ENCODE measurements around the gene SOS1. TPM values are rescaled to one million over a fixed set of nuclear protein-coding genes. Genes with fewer than 3 reads are reported as not detected.

Gene SOS1
- total RNA-seq, 2 donors from 2014 or later = 15.3 to 21.3 TPM

DNA sequence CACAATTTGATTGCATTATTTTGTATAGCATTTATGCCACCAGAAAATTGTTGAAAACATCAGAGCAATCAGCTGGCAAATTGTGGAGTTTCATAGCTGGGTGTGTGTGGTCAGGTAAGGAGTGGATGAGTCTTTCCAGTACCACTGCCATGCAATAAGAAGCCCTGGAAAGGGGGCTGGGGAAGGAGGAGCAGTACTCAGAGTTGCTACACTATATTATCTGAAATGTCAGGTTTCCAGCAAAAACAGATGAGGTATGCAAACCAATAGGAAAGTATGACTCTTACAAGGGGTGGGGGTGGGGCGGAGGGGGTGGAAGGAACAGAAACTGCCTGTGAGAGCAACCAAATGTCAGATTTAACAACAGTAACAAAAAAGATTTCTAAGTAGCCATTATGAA is 112.2 kb downstream of the SOS1 start:
- DNase-seq (ENCODE audit: low spot score) = no peak
- Histone ChIP-seq H3K4me3 (no peak overlapping the region), H3K4me1 (no peaks in the 10 kb centered on the region), H3K36me3 (peaks cover 59% of the 10 kb centered on the region), H3K27me3 (no peaks in the 10 kb centered on the region), H3K9me3 (no peaks in the 10 kb centered on the region), H3K27ac (no peak overlapping the region)
- TF ChIP-seq, protein P1, sequence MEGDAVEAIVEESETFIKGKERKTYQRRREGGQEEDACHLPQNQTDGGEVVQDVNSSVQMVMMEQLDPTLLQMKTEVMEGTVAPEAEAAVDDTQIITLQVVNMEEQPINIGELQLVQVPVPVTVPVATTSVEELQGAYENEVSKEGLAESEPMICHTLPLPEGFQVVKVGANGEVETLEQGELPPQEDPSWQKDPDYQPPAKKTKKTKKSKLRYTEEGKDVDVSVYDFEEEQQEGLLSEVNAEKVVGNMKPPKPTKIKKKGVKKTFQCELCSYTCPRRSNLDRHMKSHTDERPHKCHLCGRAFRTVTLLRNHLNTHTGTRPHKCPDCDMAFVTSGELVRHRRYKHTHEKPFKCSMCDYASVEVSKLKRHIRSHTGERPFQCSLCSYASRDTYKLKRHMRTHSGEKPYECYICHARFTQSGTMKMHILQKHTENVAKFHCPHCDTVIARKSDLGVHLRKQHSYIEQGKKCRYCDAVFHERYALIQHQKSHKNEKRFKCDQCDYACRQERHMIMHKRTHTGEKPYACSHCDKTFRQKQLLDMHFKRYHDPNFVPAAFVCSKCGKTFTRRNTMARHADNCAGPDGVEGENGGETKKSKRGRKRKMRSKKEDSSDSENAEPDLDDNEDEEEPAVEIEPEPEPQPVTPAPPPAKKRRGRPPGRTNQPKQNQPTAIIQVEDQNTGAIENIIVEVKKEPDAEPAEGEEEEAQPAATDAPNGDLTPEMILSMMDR (IDR thresholded peaks at IDR 0.05) = no peak

DNA sequence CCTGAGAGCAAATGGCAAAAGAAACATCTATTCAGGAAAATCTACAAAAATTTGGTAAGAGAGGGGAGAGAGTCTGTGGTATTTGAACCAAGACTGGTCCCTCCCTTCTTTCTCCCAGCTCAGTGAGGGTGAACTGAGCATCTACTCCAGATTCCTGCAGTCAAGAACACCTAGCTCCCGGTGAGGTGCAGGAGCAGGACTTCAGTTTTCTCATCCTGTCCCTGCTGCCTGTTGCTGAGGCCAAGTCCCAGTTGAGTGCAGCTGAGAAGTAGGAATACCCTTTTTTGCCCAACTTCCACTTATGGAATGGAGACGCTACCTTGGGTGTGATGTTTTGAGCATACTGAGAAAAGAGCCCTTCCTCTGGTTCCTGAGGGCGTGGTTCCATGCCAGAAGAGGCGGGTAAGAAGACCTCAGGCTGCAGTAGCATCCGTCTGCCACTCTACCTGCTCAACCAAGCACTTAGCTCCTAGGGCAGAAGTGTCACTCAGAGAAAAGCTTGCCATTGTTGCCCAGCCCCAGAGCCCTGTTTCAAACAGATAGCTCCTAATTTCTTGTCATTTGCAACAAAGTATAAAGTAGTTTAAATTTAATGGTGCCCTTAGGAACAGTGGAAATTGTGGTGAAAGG is 112.9 kb downstream of the SOS1 start:
- H3K27me3 ChIP-seq = no peaks in the 10 kb centered on the region
- no peak overlapping the region for H3K4me3 ChIP-seq
- TF ChIP-seq, protein P1 (IDR thresholded peaks at IDR 0.05) = no peak
- no peaks in the 10 kb centered on the region for H3K4me1 ChIP-seq
- H3K27ac ChIP-seq = no peak overlapping the region
- DNase-seq (ENCODE audit: low spot score) = no peak
- H3K9me3 ChIP-seq = no peaks in the 10 kb centered on the region
- H3K36me3 ChIP-seq = peaks cover 54% of the 10 kb centered on the region

DNA sequence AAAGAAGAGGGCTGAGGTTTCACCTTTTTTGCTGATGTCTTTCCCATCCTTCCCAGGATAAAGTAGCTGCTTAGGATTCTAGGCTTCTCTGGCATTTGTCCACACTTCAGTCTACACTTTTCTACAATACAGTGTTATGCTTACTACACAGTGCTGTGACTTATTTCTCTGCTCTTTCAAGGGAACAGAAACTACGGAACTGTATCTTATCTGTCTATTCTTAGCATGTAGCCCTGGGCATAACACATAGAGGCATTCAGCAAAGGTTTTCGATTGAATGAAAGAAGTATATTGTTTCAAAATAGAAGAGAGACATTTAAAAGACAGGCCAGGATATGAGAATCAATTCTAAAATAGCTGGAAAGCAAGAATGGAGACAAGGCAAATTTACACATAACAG is 120.3 kb downstream of the SOS1 start:
- no peaks in the 10 kb centered on the region for H3K27me3 ChIP-seq
- no peak for DNase-seq (ENCODE audit: low spot score)
- H3K4me3 ChIP-seq = no peak overlapping the region
- no peaks in the 10 kb centered on the region for H3K9me3 ChIP-seq
- H3K27ac ChIP-seq = no peak overlapping the region
- H3K36me3 ChIP-seq = peaks cover 34% of the 10 kb centered on the region
- peaks cover 0 to 3% of the 10 kb centered on the region in 2 donors for H3K4me1 ChIP-seq
- TF ChIP-seq, protein P1 (IDR thresholded peaks at IDR 0.05) = no peak

DNA sequence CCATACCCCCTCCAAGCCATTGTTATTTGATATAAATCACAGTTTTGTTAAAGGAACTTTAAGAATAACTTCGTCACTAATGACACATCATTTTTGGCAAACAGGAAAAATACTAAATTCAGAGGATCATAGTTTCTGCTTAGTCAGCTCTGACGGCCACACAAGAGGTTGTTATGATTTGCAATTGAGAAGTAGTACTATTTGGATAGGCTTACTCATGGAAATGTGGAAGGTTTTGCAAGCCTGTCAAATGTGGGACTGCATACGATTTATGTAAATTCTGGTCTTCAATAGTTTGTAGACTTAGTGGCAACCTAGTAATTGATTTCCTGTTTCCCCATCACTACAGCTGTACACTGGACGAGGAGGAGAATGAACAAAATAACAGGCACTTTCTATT is 123.1 kb downstream of the SOS1 start:
- H3K27me3 ChIP-seq = no peaks in the 10 kb centered on the region
- peaks cover 46% of the 10 kb centered on the region for H3K36me3 ChIP-seq
- no peaks in the 10 kb centered on the region for H3K9me3 ChIP-seq
- DNase-seq (ENCODE audit: low spot score) = no peak
- no peak overlapping the region for H3K27ac ChIP-seq
- TF ChIP-seq, protein P1 (IDR thresholded peaks at IDR 0.05) = no peak
- no peak overlapping the region for H3K4me3 ChIP-seq
- peaks cover 0 to 3% of the 10 kb centered on the region in 2 donors for H3K4me1 ChIP-seq

DNA sequence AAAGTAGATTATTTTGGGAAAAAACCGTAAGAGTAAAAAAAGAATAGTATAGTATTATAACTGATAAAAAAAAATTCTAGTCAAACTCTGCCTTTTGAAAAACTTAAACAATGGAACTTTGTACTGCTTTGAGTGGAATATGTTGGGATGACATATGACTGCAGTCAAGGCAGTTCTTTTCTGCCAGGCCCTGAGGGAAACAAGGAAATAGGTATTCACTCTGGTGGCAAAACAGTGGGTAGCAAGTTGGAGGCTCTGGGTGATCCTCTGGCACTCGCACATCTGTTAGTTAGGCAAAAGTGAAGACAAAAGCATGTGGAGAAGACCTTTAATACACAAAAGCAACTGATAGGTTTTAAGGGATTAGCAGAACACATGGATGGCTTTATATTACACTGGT is 129.0 kb downstream of the SOS1 start:
- no peak for DNase-seq (ENCODE audit: low spot score)

More for the DNA sequence above, 129.0 kb downstream of the SOS1 start:
- Histone ChIP-seq H3K4me1 (no peaks in the 10 kb centered on the region), H3K36me3 (peaks cover 29% of the 10 kb centered on the region), H3K27me3 (no peaks in the 10 kb centered on the region), H3K4me3 (no peak overlapping the region), H3K9me3 (no peaks in the 10 kb centered on the region), H3K27ac (no peak overlapping the region)
- TF ChIP-seq, protein P1 (IDR thresholded peaks at IDR 0.05) = no peak
